GM23338 (cell line): ENCODE results near the gene PPP2R5C. TPM values are rescaled to one million over a fixed set of nuclear protein-coding genes. Genes with fewer than 3 reads are reported as not detected.

Experiments used
- ATAC-seq: fragments of 200-7000 bp; cut with Tn5 transposase; 3 replicates; pipeline ENCODE4 v1.9.1; 2020
- DNase-seq: peaks from one replicate; pipeline ENCODE4 v3.0.0-alpha.2; 2015; ENCODE audit warnings: low spot score
- H2AFZ ChIP-seq: fragments of 200-600 bp; sonication (generic); 2 replicates; pipeline ENCODE4 v1.8.0; 2016; ENCODE audit warnings: antibody characterized with exemption, mild to moderate bottlenecking, moderate library complexity
- H3F3A ChIP-seq: fragments of 200-600 bp; sonication (generic); replicated peaks from 2 replicates; pipeline ENCODE4 v1.8.0; 2017; ENCODE audit warnings: antibody characterized with exemption, mixed run types, low read depth
- H3K27ac ChIP-seq: fragments of 200-600 bp; sonication (generic); 2 replicates; pipeline ENCODE4 v1.6.1; 2016; ENCODE audit warnings: low read depth
- H3K27me3 ChIP-seq: fragments of 200-600 bp; sonication (generic); 2 replicates; pipeline ENCODE4 v1.8.0; 2016; ENCODE audit warnings: mild to moderate bottlenecking, mixed run types, moderate library complexity; ENCODE audit not compliant: insufficient read depth
- H3K36me3 ChIP-seq: fragments of 200-600 bp; sonication (generic); 2 replicates; pipeline ENCODE4 v1.8.0; 2016; ENCODE audit warnings: mild to moderate bottlenecking; ENCODE audit not compliant: insufficient read depth
- H3K4me1 ChIP-seq: fragments of 200-600 bp; sonication (generic); 2 replicates; pipeline ENCODE4 v1.8.0; 2016; ENCODE audit warnings: mild to moderate bottlenecking, moderate library complexity; ENCODE audit not compliant: insufficient read depth
- H3K4me2 ChIP-seq: fragments of 200-600 bp; sonication (generic); 2 replicates; pipeline ENCODE4 v1.7.1; 2017; ENCODE audit warnings: mixed run types
- H3K4me3 ChIP-seq: fragments of 200-600 bp; sonication (generic); 2 replicates; pipeline ENCODE4 v1.6.1; 2016; ENCODE audit warnings: mixed run types
- H3K79me2 ChIP-seq: fragments of 200-600 bp; sonication (generic); replicated peaks from 2 replicates; pipeline ENCODE4 v1.8.0; 2017; ENCODE audit warnings: mild to moderate bottlenecking; ENCODE audit not compliant: insufficient read depth
- H3K9me2 ChIP-seq: fragments of 200-600 bp; sonication (generic); 2 replicates; pipeline ENCODE4 v1.8.0; 2017; ENCODE audit not compliant: insufficient read depth
- H4K20me1 ChIP-seq: fragments of 200-600 bp; sonication (generic); replicated peaks from 2 replicates; pipeline ENCODE4 v1.8.0; 2017; ENCODE audit warnings: mild to moderate bottlenecking; ENCODE audit not compliant: insufficient read depth
- H3K27ac Mint-ChIP-seq: 2 replicates; pipeline ENCODE4 v1.8.0; 2020; ENCODE audit warnings: inconsistent platforms, mild to moderate bottlenecking, moderate library complexity, mixed read lengths
- H3K27me3 Mint-ChIP-seq: 3 replicates; pipeline ENCODE4 v1.8.0; 2022; ENCODE audit warnings: low read depth, mild to moderate bottlenecking, moderate library complexity, mixed read lengths, inconsistent platforms; ENCODE audit not compliant: insufficient read depth, poor library complexity
- H3K36me3 Mint-ChIP-seq: 3 replicates; pipeline ENCODE4 v1.8.0; 2021; ENCODE audit warnings: low read depth, mild to moderate bottlenecking, inconsistent platforms, moderate library complexity, mixed read lengths
- H3K4me1 Mint-ChIP-seq: 3 replicates; pipeline ENCODE4 v1.8.0; 2020; ENCODE audit warnings: mild to moderate bottlenecking, inconsistent platforms, mixed read lengths
- H3K4me3 Mint-ChIP-seq: 3 replicates; pipeline ENCODE4 v1.8.0; 2021; ENCODE audit warnings: moderate library complexity, mild to moderate bottlenecking, inconsistent platforms, mixed read lengths
- H3K9me3 Mint-ChIP-seq: 3 replicates; pipeline ENCODE4 v1.8.0; 2020; ENCODE audit warnings: moderate library complexity, mild to moderate bottlenecking, inconsistent platforms, mixed read lengths
- EZH2phosphoT487 ChIP-seq: fragments of 200-600 bp; sonication (generic); IDR thresholded peaks from one replicate; pipeline ENCODE4 v1.8.1; 2018; ENCODE audit warnings: antibody characterized with exemption; ENCODE audit not compliant: unreplicated experiment
- POLR2AphosphoS5 ChIP-seq: IDR thresholded peaks from 2 replicates; pipeline ENCODE4 v1.6.1; 2016; ENCODE audit warnings: antibody characterized with exemption, low read depth
- STAT1 ChIP-seq: IDR thresholded peaks from one replicate; pipeline ENCODE4 v1.6.1; 2016; ENCODE audit warnings: antibody characterized with exemption; ENCODE audit not compliant: unreplicated experiment
- ZNF114 ChIP-seq: fragments of 250-450 bp; sonication (Bioruptor Pico); IDR thresholded peaks from 2 replicates; pipeline ENCODE4 v1.5.0; 2020; ENCODE audit warnings: mild to moderate bottlenecking, moderate library complexity
- ZNF331 ChIP-seq: fragments of 250-450 bp; sonication (Bioruptor Pico); IDR thresholded peaks from 2 replicates; pipeline ENCODE4 v1.5.0; 2020; ENCODE audit warnings: low read depth, mild to moderate bottlenecking, moderate library complexity
- polyA plus RNA-seq: library from polyadenylated mRNA; unstranded; fragments of >200 nt; fragmentation: Nextera tagmentation; extraction: Ambion mirVana; gene quantifications from 2 replicates; pipeline ENCODE4 v1.2.1, GENCODE V29; 2016
- total RNA-seq: library from RNA; depleted of rRNA; stranded (reverse); fragments of >200 nt; shearing (Covaris generic); gene quantifications from 2 replicates; pipeline ENCODE4 v1.2.3, GENCODE V29; 2014
- TF ChIP-seq, protein P1 (sequence below): fragments of 250-450 bp; sonication (Bioruptor Pico); IDR thresholded peaks from 2 replicates; pipeline ENCODE4 v1.5.0; 2020; ENCODE audit warnings: mild to moderate bottlenecking, moderate library complexity
- TF ChIP-seq, protein P2 (sequence below): IDR thresholded peaks from one replicate; pipeline ENCODE4 v1.6.1; 2018; ENCODE audit warnings: antibody characterized with exemption; ENCODE audit not compliant: unreplicated experiment
- TF ChIP-seq, protein P3 (sequence below): IDR thresholded peaks from 2 replicates; pipeline ENCODE4 v1.6.1; 2016; ENCODE audit warnings: antibody characterized with exemption
- TF ChIP-seq, protein P4 (sequence below), 2 experiments: fragments of 200-600 bp in 1 of 2; sonication (generic) in 1 of 2; conservative IDR thresholded peaks; 2 replicates each; pipeline versions ENCODE4 v1.5.1 to v1.6.1; 2016 to 2017; ENCODE audit warnings: antibody characterized with exemption in 2 of 2, low read depth in 2 of 2, mild to moderate bottlenecking in 2 of 2, moderate library complexity in 1 of 2

PPP2R5C gene
- total and polyA plus RNA-seq, 2 experiments from 2014 or later: 75.4 to 79.7 TPM

DNA sequence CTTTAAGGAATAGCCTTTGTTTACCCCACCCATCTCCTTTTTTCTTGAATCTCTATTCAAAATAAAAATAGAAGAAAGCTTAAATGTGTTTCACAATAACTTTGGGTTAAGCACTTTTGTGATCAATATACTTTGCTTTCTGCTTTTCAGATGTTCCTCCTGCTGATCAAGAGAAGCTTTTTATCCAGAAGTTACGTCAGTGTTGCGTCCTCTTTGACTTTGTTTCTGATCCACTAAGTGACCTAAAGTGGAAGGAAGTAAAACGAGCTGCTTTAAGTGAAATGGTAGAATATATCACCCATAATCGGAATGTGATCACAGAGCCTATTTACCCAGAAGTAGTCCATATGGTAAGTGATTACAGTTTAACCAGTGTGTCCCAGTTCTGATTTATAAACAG lies 95.0 kb downstream of the PPP2R5C start (continued):
- TF ChIP-seq, protein P1, sequence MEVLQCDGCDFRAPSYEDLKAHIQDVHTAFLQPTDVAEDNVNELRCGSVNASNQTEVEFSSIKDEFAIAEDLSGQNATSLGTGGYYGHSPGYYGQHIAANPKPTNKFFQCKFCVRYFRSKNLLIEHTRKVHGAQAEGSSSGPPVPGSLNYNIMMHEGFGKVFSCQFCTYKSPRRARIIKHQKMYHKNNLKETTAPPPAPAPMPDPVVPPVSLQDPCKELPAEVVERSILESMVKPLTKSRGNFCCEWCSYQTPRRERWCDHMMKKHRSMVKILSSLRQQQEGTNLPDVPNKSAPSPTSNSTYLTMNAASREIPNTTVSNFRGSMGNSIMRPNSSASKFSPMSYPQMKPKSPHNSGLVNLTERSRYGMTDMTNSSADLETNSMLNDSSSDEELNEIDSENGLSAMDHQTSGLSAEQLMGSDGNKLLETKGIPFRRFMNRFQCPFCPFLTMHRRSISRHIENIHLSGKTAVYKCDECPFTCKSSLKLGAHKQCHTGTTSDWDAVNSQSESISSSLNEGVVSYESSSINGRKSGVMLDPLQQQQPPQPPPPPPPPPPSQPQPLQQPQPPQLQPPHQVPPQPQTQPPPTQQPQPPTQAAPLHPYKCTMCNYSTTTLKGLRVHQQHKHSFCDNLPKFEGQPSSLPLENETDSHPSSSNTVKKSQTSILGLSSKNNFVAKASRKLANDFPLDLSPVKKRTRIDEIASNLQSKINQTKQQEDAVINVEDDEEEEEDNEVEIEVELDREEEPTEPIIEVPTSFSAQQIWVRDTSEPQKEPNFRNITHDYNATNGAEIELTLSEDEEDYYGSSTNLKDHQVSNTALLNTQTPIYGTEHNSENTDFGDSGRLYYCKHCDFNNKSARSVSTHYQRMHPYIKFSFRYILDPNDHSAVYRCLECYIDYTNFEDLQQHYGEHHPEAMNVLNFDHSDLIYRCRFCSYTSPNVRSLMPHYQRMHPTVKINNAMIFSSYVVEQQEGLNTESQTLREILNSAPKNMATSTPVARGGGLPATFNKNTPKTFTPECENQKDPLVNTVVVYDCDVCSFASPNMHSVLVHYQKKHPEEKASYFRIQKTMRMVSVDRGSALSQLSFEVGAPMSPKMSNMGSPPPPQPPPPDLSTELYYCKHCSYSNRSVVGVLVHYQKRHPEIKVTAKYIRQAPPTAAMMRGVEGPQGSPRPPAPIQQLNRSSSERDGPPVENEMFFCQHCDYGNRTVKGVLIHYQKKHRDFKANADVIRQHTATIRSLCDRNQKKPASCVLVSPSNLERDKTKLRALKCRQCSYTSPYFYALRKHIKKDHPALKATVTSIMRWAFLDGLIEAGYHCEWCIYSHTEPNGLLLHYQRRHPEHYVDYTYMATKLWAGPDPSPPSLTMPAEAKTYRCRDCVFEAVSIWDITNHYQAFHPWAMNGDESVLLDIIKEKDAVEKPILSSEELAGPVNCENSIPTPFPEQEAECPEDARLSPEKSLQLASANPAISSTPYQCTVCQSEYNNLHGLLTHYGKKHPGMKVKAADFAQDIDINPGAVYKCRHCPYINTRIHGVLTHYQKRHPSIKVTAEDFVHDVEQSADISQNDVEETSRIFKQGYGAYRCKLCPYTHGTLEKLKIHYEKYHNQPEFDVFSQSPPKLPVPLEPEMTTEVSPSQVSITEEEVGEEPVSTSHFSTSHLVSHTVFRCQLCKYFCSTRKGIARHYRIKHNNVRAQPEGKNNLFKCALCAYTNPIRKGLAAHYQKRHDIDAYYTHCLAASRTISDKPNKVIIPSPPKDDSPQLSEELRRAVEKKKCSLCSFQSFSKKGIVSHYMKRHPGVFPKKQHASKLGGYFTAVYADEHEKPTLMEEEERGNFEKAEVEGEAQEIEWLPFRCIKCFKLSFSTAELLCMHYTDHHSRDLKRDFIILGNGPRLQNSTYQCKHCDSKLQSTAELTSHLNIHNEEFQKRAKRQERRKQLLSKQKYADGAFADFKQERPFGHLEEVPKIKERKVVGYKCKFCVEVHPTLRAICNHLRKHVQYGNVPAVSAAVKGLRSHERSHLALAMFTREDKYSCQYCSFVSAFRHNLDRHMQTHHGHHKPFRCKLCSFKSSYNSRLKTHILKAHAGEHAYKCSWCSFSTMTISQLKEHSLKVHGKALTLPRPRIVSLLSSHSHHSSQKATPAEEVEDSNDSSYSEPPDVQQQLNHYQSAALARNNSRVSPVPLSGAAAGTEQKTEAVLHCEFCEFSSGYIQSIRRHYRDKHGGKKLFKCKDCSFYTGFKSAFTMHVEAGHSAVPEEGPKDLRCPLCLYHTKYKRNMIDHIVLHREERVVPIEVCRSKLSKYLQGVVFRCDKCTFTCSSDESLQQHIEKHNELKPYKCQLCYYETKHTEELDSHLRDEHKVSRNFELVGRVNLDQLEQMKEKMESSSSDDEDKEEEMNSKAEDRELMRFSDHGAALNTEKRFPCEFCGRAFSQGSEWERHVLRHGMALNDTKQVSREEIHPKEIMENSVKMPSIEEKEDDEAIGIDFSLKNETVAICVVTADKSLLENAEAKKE (CRISPR knock-in tag): no peak
- TF ChIP-seq EZH2phosphoT487: no peak

DNA sequence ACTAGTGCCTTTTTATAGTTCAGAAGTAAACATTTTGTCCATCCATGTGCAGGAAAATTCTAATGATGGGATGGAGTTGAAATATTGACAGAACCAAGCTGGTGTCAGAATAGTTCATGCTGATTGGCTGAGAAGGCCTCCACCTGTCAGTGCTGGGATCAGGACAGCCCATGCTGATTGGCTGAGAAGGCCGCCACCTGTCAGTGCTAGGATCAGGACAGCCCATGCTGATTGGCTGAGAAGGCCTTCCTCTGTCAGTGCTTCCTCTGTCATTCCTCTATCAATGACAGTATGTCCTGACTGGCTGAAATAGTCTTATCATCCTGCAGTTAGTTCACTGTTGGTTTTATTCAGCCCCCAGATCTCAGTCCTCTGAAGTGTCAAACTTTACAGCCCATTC lies 95.7 kb downstream of the PPP2R5C start:
- Histone ChIP-seq H3K9me2 (no peaks in the 10 kb centered on the region), H3F3A (no peaks in the 10 kb centered on the region), H3K79me2 (peaks cover 31% of the 10 kb centered on the region), H3K4me1 (peaks cover 7% of the 10 kb centered on the region; the same call in 1 of the 2 replicates), H4K20me1 (peaks cover 37% of the 10 kb centered on the region), H3K27ac (no peak overlapping the region), H3K4me2 (no peak overlapping the region), H3K27me3 (no peaks in the 10 kb centered on the region), H2AFZ (no peak overlapping the region), H3K4me3 (no peak overlapping the region), H3K36me3 (peaks cover 5% of the 10 kb centered on the region; the same call in 1 of the 2 replicates)
- H3K9me3 Mint-ChIP-seq: no peaks in the 10 kb centered on the region
- ATAC-seq (peak; percentile 95), DNase-seq (peak; percentile 55)
- H3K27ac Mint-ChIP-seq: no peak overlapping the region
- H3K36me3 Mint-ChIP-seq: no peaks in the 10 kb centered on the region; the same call in 2 of the 3 replicates
- no peaks in the 10 kb centered on the region for H3K27me3 Mint-ChIP-seq
- H3K4me3 Mint-ChIP-seq: no peak overlapping the region
- peaks cover 5% of the 10 kb centered on the region; the same call in 2 of the 3 replicates for H3K4me1 Mint-ChIP-seq
- TF ChIP-seq ZNF114 (CRISPR knock-in tag): no peak
- no peak for TF ChIP-seq STAT1
- TF ChIP-seq, protein P2, sequence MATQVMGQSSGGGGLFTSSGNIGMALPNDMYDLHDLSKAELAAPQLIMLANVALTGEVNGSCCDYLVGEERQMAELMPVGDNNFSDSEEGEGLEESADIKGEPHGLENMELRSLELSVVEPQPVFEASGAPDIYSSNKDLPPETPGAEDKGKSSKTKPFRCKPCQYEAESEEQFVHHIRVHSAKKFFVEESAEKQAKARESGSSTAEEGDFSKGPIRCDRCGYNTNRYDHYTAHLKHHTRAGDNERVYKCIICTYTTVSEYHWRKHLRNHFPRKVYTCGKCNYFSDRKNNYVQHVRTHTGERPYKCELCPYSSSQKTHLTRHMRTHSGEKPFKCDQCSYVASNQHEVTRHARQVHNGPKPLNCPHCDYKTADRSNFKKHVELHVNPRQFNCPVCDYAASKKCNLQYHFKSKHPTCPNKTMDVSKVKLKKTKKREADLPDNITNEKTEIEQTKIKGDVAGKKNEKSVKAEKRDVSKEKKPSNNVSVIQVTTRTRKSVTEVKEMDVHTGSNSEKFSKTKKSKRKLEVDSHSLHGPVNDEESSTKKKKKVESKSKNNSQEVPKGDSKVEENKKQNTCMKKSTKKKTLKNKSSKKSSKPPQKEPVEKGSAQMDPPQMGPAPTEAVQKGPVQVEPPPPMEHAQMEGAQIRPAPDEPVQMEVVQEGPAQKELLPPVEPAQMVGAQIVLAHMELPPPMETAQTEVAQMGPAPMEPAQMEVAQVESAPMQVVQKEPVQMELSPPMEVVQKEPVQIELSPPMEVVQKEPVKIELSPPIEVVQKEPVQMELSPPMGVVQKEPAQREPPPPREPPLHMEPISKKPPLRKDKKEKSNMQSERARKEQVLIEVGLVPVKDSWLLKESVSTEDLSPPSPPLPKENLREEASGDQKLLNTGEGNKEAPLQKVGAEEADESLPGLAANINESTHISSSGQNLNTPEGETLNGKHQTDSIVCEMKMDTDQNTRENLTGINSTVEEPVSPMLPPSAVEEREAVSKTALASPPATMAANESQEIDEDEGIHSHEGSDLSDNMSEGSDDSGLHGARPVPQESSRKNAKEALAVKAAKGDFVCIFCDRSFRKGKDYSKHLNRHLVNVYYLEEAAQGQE: no peak
- TF ChIP-seq, protein P3, sequence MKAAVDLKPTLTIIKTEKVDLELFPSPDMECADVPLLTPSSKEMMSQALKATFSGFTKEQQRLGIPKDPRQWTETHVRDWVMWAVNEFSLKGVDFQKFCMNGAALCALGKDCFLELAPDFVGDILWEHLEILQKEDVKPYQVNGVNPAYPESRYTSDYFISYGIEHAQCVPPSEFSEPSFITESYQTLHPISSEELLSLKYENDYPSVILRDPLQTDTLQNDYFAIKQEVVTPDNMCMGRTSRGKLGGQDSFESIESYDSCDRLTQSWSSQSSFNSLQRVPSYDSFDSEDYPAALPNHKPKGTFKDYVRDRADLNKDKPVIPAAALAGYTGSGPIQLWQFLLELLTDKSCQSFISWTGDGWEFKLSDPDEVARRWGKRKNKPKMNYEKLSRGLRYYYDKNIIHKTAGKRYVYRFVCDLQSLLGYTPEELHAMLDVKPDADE: no peak
- TF ChIP-seq POLR2AphosphoS5: no peak
- no peak for TF ChIP-seq ZNF331
- TF ChIP-seq, protein P4, sequence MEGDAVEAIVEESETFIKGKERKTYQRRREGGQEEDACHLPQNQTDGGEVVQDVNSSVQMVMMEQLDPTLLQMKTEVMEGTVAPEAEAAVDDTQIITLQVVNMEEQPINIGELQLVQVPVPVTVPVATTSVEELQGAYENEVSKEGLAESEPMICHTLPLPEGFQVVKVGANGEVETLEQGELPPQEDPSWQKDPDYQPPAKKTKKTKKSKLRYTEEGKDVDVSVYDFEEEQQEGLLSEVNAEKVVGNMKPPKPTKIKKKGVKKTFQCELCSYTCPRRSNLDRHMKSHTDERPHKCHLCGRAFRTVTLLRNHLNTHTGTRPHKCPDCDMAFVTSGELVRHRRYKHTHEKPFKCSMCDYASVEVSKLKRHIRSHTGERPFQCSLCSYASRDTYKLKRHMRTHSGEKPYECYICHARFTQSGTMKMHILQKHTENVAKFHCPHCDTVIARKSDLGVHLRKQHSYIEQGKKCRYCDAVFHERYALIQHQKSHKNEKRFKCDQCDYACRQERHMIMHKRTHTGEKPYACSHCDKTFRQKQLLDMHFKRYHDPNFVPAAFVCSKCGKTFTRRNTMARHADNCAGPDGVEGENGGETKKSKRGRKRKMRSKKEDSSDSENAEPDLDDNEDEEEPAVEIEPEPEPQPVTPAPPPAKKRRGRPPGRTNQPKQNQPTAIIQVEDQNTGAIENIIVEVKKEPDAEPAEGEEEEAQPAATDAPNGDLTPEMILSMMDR (conservative IDR thresholded peaks at IDR 0.05; ENCODE audit: low read depth in 2 of 2): no peak
